Tibial nerve (tissue), 4 donors: ENCODE results near the gene KCTD14. TPM values are rescaled to one million over a fixed set of nuclear protein-coding genes. Genes with fewer than 3 reads are reported as not detected.
A peak's percentile ranks its signal among the peaks of the same experiment; 100 is the strongest.
"Not testable (repeated sequence)": the region's sequence is repeated elsewhere in the genome, so short reads cannot be mapped to it uniquely, and the experiment has no call there.

Experiments used
- DNase-seq, 2 donors: peaks; one replicate each; pipeline ENCODE4 v3.0.0-alpha.2; 2019; ENCODE audit warnings: low spot score in 2 of 2
- H3K27ac ChIP-seq, 4 donors: fragments of 200-600 bp; sonication (generic) in 3 of 4; one replicate each; pipeline ENCODE4 v1.5.1; 2017 to 2019; ENCODE audit warnings: mild to moderate bottlenecking in 1 of 4
- H3K27me3 ChIP-seq, 2 donors: fragments of 200-600 bp; sonication (generic) in 1 of 2; one replicate each; pipeline versions ENCODE4 v1.5.1 to v1.6.0; 2017 to 2019
- H3K36me3 ChIP-seq, 3 donors: fragments of 200-600 bp; sonication (generic); one replicate each; pipeline ENCODE4 v1.5.1; 2018 to 2019
- H3K4me1 ChIP-seq, 4 donors: fragments of 200-600 bp; sonication (generic) in 3 of 4; one replicate each; pipeline ENCODE4 v1.5.1; 2017 to 2019
- H3K4me3 ChIP-seq, 4 donors: fragments of 200-600 bp; sonication (generic) in 3 of 4; one replicate each; pipeline ENCODE4 v1.5.1; 2017 to 2019; ENCODE audit warnings: mild to moderate bottlenecking in 1 of 4, moderate library complexity in 1 of 4
- H3K9me3 ChIP-seq, 4 donors: fragments of 200-600 bp; sonication (generic) in 3 of 4; one replicate each; pipeline ENCODE4 v1.5.1; 2017 to 2019
- EP300 ChIP-seq, 2 donors: sonication (generic); formaldehyde crosslinking; IDR thresholded peaks; one replicate each; pipeline ENCODE4 v1.6.1; 2017; ENCODE audit warnings: antibody characterized with exemption in 2 of 2, mild to moderate bottlenecking in 1 of 2
- POLR2A ChIP-seq, 2 donors: fragments of 450-650 bp; IDR thresholded peaks; one replicate each; pipeline ENCODE4 v1.6.1; 2017; ENCODE audit warnings: antibody characterized with exemption in 2 of 2, mild to moderate bottlenecking in 2 of 2, moderate library complexity in 2 of 2
- WGBS, 2 donors: methylation state at CpG; one replicate each; pipeline ENCODE4 v1.1.5; 2018; 5-methylcytosine and 5-hydroxymethylcytosine counted together
- total RNA-seq, 4 donors: library from RNA; depleted of rRNA; stranded (reverse); fragments of >200 nt; gene quantifications; one replicate each; pipeline ENCODE4 v1.1.0, GENCODE V29; 2016
- TF ChIP-seq, protein P1 (sequence below), 5 experiments: fragments of 200-600 bp in 3 of 5; fragments of 450-650 bp in 2 of 5; sonication (generic) in 3 of 5; IDR thresholded peaks; one replicate each; pipeline ENCODE4 v1.5.1; 2016 to 2019; ENCODE audit warnings: antibody characterized with exemption in 5 of 5, mild to moderate bottlenecking in 3 of 5, moderate library complexity in 2 of 5

The KCTD14 gene
- total RNA-seq, 4 donors from 2014 or later = 2.5 to 6.0 (median 3.4) TPM

DNA sequence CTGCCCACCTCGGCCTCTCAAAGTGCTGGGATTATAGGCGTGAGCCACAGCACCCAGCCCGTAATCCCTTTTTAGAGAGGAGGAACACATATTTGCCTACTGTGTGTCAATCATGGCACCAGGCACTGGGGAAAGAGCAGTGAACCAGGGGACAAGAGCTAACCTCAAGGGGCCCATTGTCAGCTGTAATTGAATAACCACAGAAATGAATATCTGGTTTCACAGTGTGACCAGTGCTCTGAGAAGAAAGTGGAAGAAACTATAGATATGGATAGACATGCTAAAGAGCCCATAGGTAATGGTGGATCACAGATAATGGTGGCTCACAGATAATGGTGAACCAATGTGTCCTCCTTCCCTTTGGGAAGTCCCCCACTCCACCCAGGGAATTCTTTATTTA, 8.6 kb upstream of the KCTD14 start:
- H3K4me3 ChIP-seq = no peak overlapping the region
- peaks cover 0 to 26% (median 8%) of the 10 kb centered on the region in 4 donors for H3K4me1 ChIP-seq
- no peak for DNase-seq
- H3K27ac ChIP-seq = peak overlapping the region in 2 of 4 donors; percentile 34 to 74
- 81 to 90% methylated on average over 3 of the region's 3 CpGs for WGBS, 2 donors
- H3K27me3 ChIP-seq = no peaks in the 10 kb centered on the region
- TF ChIP-seq, protein P1, sequence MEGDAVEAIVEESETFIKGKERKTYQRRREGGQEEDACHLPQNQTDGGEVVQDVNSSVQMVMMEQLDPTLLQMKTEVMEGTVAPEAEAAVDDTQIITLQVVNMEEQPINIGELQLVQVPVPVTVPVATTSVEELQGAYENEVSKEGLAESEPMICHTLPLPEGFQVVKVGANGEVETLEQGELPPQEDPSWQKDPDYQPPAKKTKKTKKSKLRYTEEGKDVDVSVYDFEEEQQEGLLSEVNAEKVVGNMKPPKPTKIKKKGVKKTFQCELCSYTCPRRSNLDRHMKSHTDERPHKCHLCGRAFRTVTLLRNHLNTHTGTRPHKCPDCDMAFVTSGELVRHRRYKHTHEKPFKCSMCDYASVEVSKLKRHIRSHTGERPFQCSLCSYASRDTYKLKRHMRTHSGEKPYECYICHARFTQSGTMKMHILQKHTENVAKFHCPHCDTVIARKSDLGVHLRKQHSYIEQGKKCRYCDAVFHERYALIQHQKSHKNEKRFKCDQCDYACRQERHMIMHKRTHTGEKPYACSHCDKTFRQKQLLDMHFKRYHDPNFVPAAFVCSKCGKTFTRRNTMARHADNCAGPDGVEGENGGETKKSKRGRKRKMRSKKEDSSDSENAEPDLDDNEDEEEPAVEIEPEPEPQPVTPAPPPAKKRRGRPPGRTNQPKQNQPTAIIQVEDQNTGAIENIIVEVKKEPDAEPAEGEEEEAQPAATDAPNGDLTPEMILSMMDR (IDR thresholded peaks at IDR 0.05) = no peak
- TF ChIP-seq EP300 (IDR thresholded peaks at IDR 0.05) (no peak), POLR2A (IDR thresholded peaks at IDR 0.05) (no peak)
- no peaks in the 10 kb centered on the region for H3K9me3 ChIP-seq
- H3K36me3 ChIP-seq = no peaks in the 10 kb centered on the region

DNA sequence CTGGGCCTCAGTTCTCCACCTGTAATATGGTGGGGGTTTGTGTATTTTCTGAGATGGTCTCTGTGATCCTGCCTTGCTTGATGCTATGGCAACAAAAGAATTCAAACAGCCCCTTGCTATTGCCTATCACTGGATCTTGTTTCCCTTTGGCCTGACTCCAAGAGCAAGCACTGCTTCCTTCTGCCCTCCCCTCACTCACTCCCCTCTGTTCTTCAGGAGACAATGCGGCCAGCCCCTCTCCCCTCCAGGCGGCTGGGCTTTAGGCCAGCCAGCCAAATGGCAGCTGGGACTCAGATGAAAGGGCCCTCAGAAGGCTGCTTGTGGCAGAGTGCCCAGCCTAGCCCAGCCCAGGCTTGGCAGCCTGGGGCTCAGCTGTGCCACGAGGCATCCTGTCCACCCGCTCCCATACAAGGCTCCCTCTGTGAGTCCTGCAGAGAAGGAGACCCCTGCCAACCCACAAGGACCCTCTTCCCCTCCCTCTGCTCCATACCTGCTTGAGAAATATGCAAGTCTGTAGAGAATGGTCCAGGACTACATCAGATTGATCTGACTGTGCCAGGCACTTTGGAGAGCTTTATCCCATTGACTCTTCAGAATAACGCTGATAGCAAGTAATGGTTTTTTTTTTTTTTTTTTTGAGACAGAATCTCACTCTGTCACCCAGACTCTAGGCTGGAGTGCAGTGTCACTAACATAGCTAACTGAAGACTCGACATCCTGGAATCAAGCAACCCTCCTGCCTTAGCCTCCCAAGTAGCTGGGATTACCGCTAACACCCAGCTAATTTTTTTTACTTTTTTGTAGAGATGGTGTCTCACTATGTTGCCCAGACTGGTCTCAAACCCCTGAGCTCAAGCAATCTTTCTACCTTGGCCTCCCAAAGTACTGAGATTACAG, 7.6 kb upstream of the KCTD14 start:
- Histone ChIP-seq H3K4me1 (peaks cover 0 to 26% (median 8%) of the 10 kb centered on the region in 4 donors), H3K9me3 (no peaks in the 10 kb centered on the region), H3K36me3 (no peaks in the 10 kb centered on the region), H3K27me3 (no peaks in the 10 kb centered on the region), H3K27ac (peak overlapping the region in 2 of 4 donors; percentile 34 to 74), H3K4me3 (no peak overlapping the region)
- 21 to 23% methylated on average over 7 of the region's 7 CpGs for WGBS, 2 donors
- peak in 1 of 2 donors; percentile 23 for TF ChIP-seq EP300 (IDR thresholded peaks at IDR 0.05)
- no peak for TF ChIP-seq POLR2A (IDR thresholded peaks at IDR 0.05)
- peak in 1 of 2 donors; percentile 9 for DNase-seq

DNA sequence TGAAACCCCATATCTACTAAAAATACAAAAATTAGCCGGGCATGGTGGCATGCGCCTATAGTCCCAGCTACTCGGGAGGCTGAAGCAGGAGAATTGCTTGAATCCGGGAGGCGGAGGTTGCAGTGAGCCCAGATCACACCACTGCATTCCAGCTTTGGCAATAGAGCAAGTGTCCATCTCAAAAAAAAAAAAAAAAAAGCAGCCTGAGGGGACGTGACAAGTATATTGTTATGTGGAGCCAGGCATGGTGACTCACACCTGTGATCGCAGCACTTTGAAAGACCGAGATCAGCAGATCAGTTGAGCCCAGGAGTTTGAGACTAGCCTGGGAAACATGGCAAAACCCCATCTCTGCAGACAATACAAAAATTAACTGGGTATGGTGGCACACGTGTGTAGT, 5.3 kb upstream of the KCTD14 start:
- not testable (repeated sequence) for H3K27ac ChIP-seq, H3K4me3 ChIP-seq, DNase-seq, H3K36me3 ChIP-seq, H3K27me3 ChIP-seq, H3K9me3 ChIP-seq
- WGBS, 2 donors = 86 to 89% methylated on average over 9 of the region's 9 CpGs
- peaks cover 0 to 29% (median 8%) of the 10 kb centered on the region in 4 donors for H3K4me1 ChIP-seq

DNA sequence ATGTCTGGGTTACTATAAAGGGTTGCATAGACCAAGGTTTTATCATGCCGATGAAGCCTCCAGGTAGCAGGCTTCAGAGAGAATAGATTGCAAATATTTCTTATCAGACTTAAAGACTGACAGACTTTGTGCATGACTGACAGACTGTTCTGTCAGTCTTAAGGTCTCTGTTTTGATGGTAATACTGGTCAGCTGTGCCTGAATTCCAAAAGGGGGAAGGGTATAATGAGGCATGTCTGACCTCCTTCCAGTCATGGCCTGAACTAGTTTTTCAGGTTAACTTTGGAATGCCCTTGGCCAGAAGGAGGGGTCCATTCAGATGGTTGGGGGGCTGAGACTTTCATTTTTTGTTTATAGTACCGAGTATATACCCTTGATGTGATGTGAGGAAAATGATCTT, 4.7 kb upstream of the KCTD14 start:
- peaks cover 0 to 34% (median 8%) of the 10 kb centered on the region in 4 donors for H3K4me1 ChIP-seq
- H3K9me3 ChIP-seq = no peaks in the 10 kb centered on the region
- DNase-seq = no peak
- H3K27ac ChIP-seq = no peak overlapping the region
- 91 to 93% methylated on average over 2 of the region's 2 CpGs for whole genome bisulfite sequencing, 2 donors
- TF ChIP-seq EP300 (IDR thresholded peaks at IDR 0.05) (no peak), POLR2A (IDR thresholded peaks at IDR 0.05) (no peak)
- TF ChIP-seq, protein P1 (IDR thresholded peaks at IDR 0.05) = no peak
- no peaks in the 10 kb centered on the region for H3K27me3 ChIP-seq
- no peaks in the 10 kb centered on the region for H3K36me3 ChIP-seq
- no peak overlapping the region for H3K4me3 ChIP-seq

DNA sequence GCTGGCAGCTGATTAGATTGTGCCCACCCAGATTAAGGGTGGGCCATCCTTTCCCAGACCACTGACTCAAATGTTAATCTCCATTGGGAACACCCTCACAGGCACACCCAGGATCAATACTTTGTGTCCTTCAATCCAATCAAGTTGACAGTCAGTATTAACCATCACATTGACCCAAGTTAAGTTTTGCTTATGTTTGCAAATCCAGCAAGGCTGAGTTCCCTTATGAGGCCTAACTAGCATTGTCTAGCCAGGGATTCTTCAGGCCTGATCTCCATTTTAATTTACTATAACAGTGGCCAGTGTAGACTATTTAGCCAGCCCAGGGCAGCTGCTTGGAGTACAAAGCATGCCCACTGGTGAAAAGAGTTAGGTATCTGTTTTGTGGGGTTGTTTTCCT, 2.3 kb upstream of the KCTD14 start:
- Histone ChIP-seq H3K27me3 (no peaks in the 10 kb centered on the region), H3K4me3 (no peak overlapping the region), H3K36me3 (no peaks in the 10 kb centered on the region), H3K27ac (no peak overlapping the region), H3K4me1 (peaks cover 0 to 26% (median 2%) of the 10 kb centered on the region in 4 donors), H3K9me3 (no peaks in the 10 kb centered on the region)
- TF ChIP-seq EP300 (IDR thresholded peaks at IDR 0.05) = no peak
- TF ChIP-seq, protein P1 (IDR thresholded peaks at IDR 0.05) = no peak
- no peak for TF ChIP-seq POLR2A (IDR thresholded peaks at IDR 0.05)
- DNase-seq = no peak

DNA sequence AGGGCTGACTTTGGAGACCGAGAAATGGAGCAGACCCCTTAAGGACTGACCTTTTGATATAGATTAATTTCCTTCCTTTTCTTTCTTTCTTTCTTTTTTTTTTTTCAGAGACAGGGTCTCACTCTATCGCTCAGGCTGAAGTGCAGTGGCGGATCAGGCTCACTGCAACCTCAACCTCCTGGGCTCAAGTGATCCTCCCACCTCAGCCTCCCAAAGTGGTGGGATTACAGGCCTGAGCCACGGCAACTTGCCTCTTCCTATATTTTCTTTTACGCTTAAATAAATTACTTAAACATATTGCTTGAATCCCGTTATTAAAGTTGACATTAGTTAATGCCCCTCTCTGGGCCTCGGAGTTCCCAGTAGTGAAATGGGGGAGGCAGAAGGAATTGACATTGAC, 350 bp upstream of the KCTD14 start:
- Histone ChIP-seq H3K27me3 (no peaks in the 10 kb centered on the region), H3K27ac (peak overlapping the region in 3 of 4 donors; percentile 75 to 84 (median 77)), H3K4me3 (peak overlapping the region; percentile 38 to 57 (median 50)), H3K4me1 (peaks cover 0 to 21% (median 0%) of the 10 kb centered on the region in 4 donors), H3K9me3 (no peaks in the 10 kb centered on the region), H3K36me3 (no peaks in the 10 kb centered on the region)
- WGBS, 2 donors = 66 to 69% methylated on average over 7 of the region's 7 CpGs
- no peak for DNase-seq
- TF ChIP-seq POLR2A (IDR thresholded peaks at IDR 0.05) = no peak
